B cell (primary cell): ENCODE measurements around the gene THSD7B. TPM values are rescaled to one million over a fixed set of nuclear protein-coding genes. Genes with fewer than 3 reads are reported as not detected.

Experiments
- ATAC-seq: fragments of 200-7000 bp; cut with Tn5 transposase; one replicate; pipeline ENCODE4 v1.10.0; 2021; ENCODE audit warnings: low read depth, mild to moderate bottlenecking, moderate number of reproducible peaks, moderate library complexity
- CTCF ChIA-PET: fragments of 350-600 bp; sonication (Branson Sonifier 250); formaldehyde crosslinking; loops from one replicate; lab custom pipeline; 2021; ENCODE audit warnings: antibody characterized with exemption, inconsistent platforms; lab: Charles Lee
- POLR2A ChIA-PET: fragments of 350-600 bp; sonication (Branson Sonifier 250); formaldehyde crosslinking; loops from one replicate; lab custom pipeline; 2021; ENCODE audit warnings: antibody characterized with exemption; lab: Charles Lee
- DNase-seq: peaks from one replicate; pipeline ENCODE4 v3.0.0; 2013
- H2AFZ ChIP-seq: 2 replicates; pipeline ENCODE4 v1.6.1; 2012; ENCODE audit warnings: mild to moderate bottlenecking, low read depth, low read length; ENCODE audit not compliant: insufficient read depth, poor library complexity, severe bottlenecking
- H3K27ac ChIP-seq, 2 donors: 1 replicate in 1 of 2; 2 replicates in 1 of 2; pipeline ENCODE4 v1.5.1; 2012 to 2013; ENCODE audit warnings: low read length in 2 of 2, mild to moderate bottlenecking in 2 of 2, moderate library complexity in 1 of 2
- H3K27me3 ChIP-seq, 4 experiments: fragments of 200-600 bp in 1 of 4; sonication (generic) in 1 of 4; replicated peaks in 1 of 4; 1 replicate in 2 of 4; 2 replicates in 2 of 4; pipeline versions ENCODE4 v1.6.1 to v1.7.0; 2013 to 2016; ENCODE audit warnings: low read length in 3 of 4, mild to moderate bottlenecking in 2 of 4, mixed read lengths in 1 of 4, moderate library complexity in 1 of 4; ENCODE audit not compliant: insufficient read depth in 4 of 4, control insufficient read depth in 3 of 4; ENCODE audit errors: control extremely low read depth in 1 of 4
- H3K36me3 ChIP-seq, 2 experiments: replicated peaks in 1 of 2; 1 replicate in 1 of 2; 2 replicates in 1 of 2; pipeline versions ENCODE4 v1.6.1 to v1.7.1; 2013; ENCODE audit warnings: low read length in 1 of 2; ENCODE audit not compliant: insufficient read depth in 2 of 2, control insufficient read depth in 1 of 2; ENCODE audit errors: control extremely low read depth in 1 of 2, extremely low read depth in 1 of 2
- H3K4me1 ChIP-seq, 2 donors: fragments of 200-600 bp in 1 of 2; sonication (generic) in 1 of 2; 1 replicate in 1 of 2; 2 replicates in 1 of 2; pipeline versions ENCODE4 v1.5.1 to v1.6.1; 2013 to 2017; ENCODE audit warnings: low read length in 2 of 2; ENCODE audit not compliant: control insufficient read depth in 2 of 2, insufficient read depth in 2 of 2
- H3K4me2 ChIP-seq: replicated peaks from 2 replicates; pipeline ENCODE3; 2012; ENCODE audit warnings: mild to moderate bottlenecking, low read depth, low read length; ENCODE audit not compliant: poor library complexity, severe bottlenecking
- H3K4me3 ChIP-seq, 5 experiments: fragments of 200-600 bp in 1 of 5; sonication (generic) in 1 of 5; 1 replicate in 3 of 5; 2 replicates in 2 of 5; pipeline versions ENCODE4 v1.5.1 to v1.7.0; 2011 to 2016; ENCODE audit warnings: low read length in 4 of 5, mild to moderate bottlenecking in 4 of 5, low read depth in 2 of 5, control low read depth in 1 of 5, moderate library complexity in 1 of 5; ENCODE audit not compliant: insufficient read depth in 1 of 5; ENCODE audit errors: control extremely low read depth in 1 of 5, extremely low read depth in 1 of 5
- H3K79me2 ChIP-seq: fragments of 200-600 bp; sonication (generic); one replicate; pipeline ENCODE4 v1.6.0; 2016; ENCODE audit warnings: low read length; ENCODE audit not compliant: control insufficient read depth, insufficient read depth
- H3K9ac ChIP-seq: fragments of 200-600 bp; sonication (generic); 2 replicates; pipeline ENCODE4 v1.6.1; 2017; ENCODE audit warnings: mild to moderate bottlenecking, low read length, moderate library complexity
- H3K9me3 ChIP-seq, 3 donors: one replicate each; pipeline versions ENCODE4 v1.6.1 to v1.7.1; 2013; ENCODE audit warnings: low read length in 2 of 3; ENCODE audit not compliant: control insufficient read depth in 2 of 3, insufficient read depth in 1 of 3; ENCODE audit errors: control extremely low read depth in 1 of 3
- H4K20me1 ChIP-seq: 2 replicates; pipeline ENCODE4 v1.6.0; 2012; ENCODE audit warnings: mild to moderate bottlenecking, low read length; ENCODE audit not compliant: insufficient read depth, control insufficient read depth, poor library complexity, severe bottlenecking
- H3K27ac Mint-ChIP-seq: one replicate; pipeline ENCODE4 v1.8.0; 2021; ENCODE audit warnings: mixed read lengths
- H3K27me3 Mint-ChIP-seq: one replicate; pipeline ENCODE4 v1.8.0; 2021; ENCODE audit warnings: mixed read lengths
- H3K4me1 Mint-ChIP-seq: one replicate; pipeline ENCODE4 v1.8.0; 2021; ENCODE audit warnings: mixed read lengths
- H3K4me3 Mint-ChIP-seq: one replicate; pipeline ENCODE4 v1.8.0; 2021; ENCODE audit warnings: mixed read lengths
- H3K9me3 Mint-ChIP-seq: one replicate; pipeline ENCODE4 v1.8.0; 2022; ENCODE audit warnings: mixed read lengths; ENCODE audit not compliant: insufficient read depth
- CTCF ChIP-seq: fragments of 200-600 bp; IDR thresholded peaks from one replicate; pipeline ENCODE4 v1.8.0; 2022; ENCODE audit warnings: antibody characterized with exemption, mild to moderate bottlenecking
- EZH2 ChIP-seq: IDR thresholded peaks from 2 replicates; pipeline ENCODE4 v1.6.1; 2012; ENCODE audit warnings: borderline replicate concordance, low read depth, mild to moderate bottlenecking, moderate library complexity, low read length; ENCODE audit not compliant: insufficient read depth, poor library complexity, severe bottlenecking
- WGBS: methylation state at CpG from one replicate; pipeline ENCODE4 v1.1.5; 2013; ENCODE audit warnings: missing lambda C conversion rate; ENCODE audit not compliant: insufficient coverage; 5-methylcytosine and 5-hydroxymethylcytosine counted together
- intact Hi-C: fragments of 100-400 bp; cut with micrococcal nuclease; formaldehyde crosslinking; loops from one replicate; pipeline ENCODE4 v1.10.0; 2022
- polyA plus RNA-seq: library from polyadenylated mRNA; depleted of rRNA; stranded (reverse); fragments of >200 nt; gene quantifications from 2 replicates; pipeline ENCODE4 v1.2.3, GENCODE V29; 2012
- total RNA-seq, 2 donors: library from RNA; stranded (reverse); fragments of 120-200 nt in 1 of 2; gene quantifications; 1 replicate in 1 of 2; 2 replicates in 1 of 2; pipeline versions ENCODE4 v1.2.3 to v1.2.4, GENCODE V29; 2013 to 2022

The THSD7B gene
- total and polyA plus RNA-seq, 2 donors (not counting 1 experiment from before 2014, with no cell fraction given) = 0.76 TPM; not detected in 1

- ATAC-seq (no peak), DNase-seq (no peak)
- intact Hi-C loops = no loop called here
- Mint-ChIP-seq H3K4me3 (no peak overlapping the region), H3K27me3 (no peaks in the 10 kb centered on the region), H3K9me3 (no peaks in the 10 kb centered on the region), H3K27ac (no peak overlapping the region), H3K4me1 (no peaks in the 10 kb centered on the region)
- TF ChIP-seq EZH2 (no peak), CTCF (no peak)
- H3K4me3 ChIP-seq = no peak overlapping the region
- WGBS = no CpG with 5 or more reads among the region's 3 CpGs
- no peaks in the 10 kb centered on the region for H3K79me2 ChIP-seq
- H3K27me3 ChIP-seq = no peaks in the 10 kb centered on the region
- no peak overlapping the region for H3K4me2 ChIP-seq
- no peak overlapping the region for H3K9ac ChIP-seq
- no peaks in the 10 kb centered on the region for H3K36me3 ChIP-seq
- H3K27ac ChIP-seq = no peak overlapping the region
- H4K20me1 ChIP-seq = no peaks in the 10 kb centered on the region
- H2AFZ ChIP-seq = no peak overlapping the region
- CTCF ChIA-PET = no interaction called here
- H3K4me1 ChIP-seq = no peaks in the 10 kb centered on the region
- no peaks in the 10 kb centered on the region for H3K9me3 ChIP-seq
- POLR2A ChIA-PET = no interaction called here
These were observed 911.0 kb downstream of the THSD7B start for GRCh38 chr2:137676346-137676745.

DNA sequence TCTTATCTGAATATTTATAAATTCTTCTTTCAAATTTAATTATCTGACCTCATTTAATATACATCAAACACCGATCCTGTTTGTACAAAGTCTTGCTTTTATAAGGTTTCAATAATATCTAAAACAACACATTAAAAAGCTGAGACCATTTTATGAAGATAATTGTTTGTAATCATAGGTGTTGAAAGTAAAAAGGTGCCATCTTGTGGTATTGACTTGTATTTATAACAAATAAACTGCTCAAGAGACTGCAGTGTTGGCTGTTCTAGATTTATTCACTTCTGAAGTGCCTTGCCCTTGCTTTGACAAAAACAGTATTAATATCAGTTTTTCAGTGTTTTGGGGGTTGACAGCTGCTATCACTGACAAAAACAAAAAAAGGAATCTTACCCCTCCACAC lies 912.1 kb downstream of the THSD7B start:
- Mint-ChIP-seq H3K9me3 (no peaks in the 10 kb centered on the region), H3K27me3 (no peaks in the 10 kb centered on the region), H3K4me1 (no peaks in the 10 kb centered on the region), H3K4me3 (no peak overlapping the region), H3K27ac (no peak overlapping the region)
- DNase-seq (no peak), ATAC-seq (no peak)
- no peak for TF ChIP-seq CTCF
- no peak for TF ChIP-seq EZH2
- POLR2A ChIA-PET = no interaction called here
- Histone ChIP-seq H2AFZ (no peak overlapping the region), H3K27me3 (no peaks in the 10 kb centered on the region), H3K4me3 (no peak overlapping the region), H3K79me2 (no peaks in the 10 kb centered on the region), H3K4me2 (no peak overlapping the region), H4K20me1 (no peaks in the 10 kb centered on the region), H3K9me3 (no peaks in the 10 kb centered on the region), H3K4me1 (no peaks in the 10 kb centered on the region), H3K36me3 (no peaks in the 10 kb centered on the region), H3K9ac (no peak overlapping the region), H3K27ac (no peak overlapping the region)
- WGBS = no CpG with 5 or more reads among the region's 1 CpG
- CTCF ChIA-PET = no interaction called here
- intact Hi-C loops = no loop called here
